Common myeloid progenitor, CD34-positive (primary cell): Measurements from ENCODE around the gene ZNF208. TPM values are rescaled to one million over a fixed set of nuclear protein-coding genes. Genes with fewer than 3 reads are reported as not detected.
A peak's percentile ranks its signal among the peaks of the same experiment; 100 is the strongest.
"Not testable (repeated sequence)": the region's sequence is repeated elsewhere in the genome, so short reads cannot be mapped to it uniquely, and the experiment has no call there.

ENCODE experiments used
- CTCF ChIA-PET: fragments of 350-600 bp; sonication (Branson Sonifier 250); formaldehyde crosslinking; loops from one replicate; lab custom pipeline; 2021; ENCODE audit warnings: antibody characterized with exemption; lab: Charles Lee
- POLR2A ChIA-PET: fragments of 350-600 bp; sonication (Branson Sonifier 250); formaldehyde crosslinking; loops from one replicate; lab custom pipeline; 2021; ENCODE audit warnings: antibody characterized with exemption; lab: Charles Lee
- DNase-seq, 3 donors: peaks; one replicate each; pipeline versions ENCODE4 v3.0.0 to v3.0.0-alpha.2; 2013
- H3K27ac ChIP-seq, 2 experiments: 1 replicate in 1 of 2; 2 replicates in 1 of 2; pipeline ENCODE4 v1.7.0; 2013; ENCODE audit warnings: inconsistent platforms in 2 of 2, low read length in 2 of 2, mild to moderate bottlenecking in 2 of 2, low read depth in 1 of 2, moderate library complexity in 1 of 2; ENCODE audit not compliant: severe bottlenecking in 2 of 2, insufficient read depth in 1 of 2, poor library complexity in 1 of 2
- H3K27me3 ChIP-seq, 5 experiments: replicated peaks in 2 of 5; 1 replicate in 3 of 5; 2 replicates in 2 of 5; pipeline versions ENCODE4 v1.6.1 to v1.7.0; 2013; ENCODE audit warnings: low read length in 4 of 5, mild to moderate bottlenecking in 2 of 5, moderate library complexity in 2 of 5, inconsistent platforms in 1 of 5; ENCODE audit not compliant: insufficient read depth in 5 of 5, control insufficient read depth in 4 of 5
- H3K36me3 ChIP-seq, 4 experiments: 1 replicate in 2 of 4; 2 replicates in 2 of 4; pipeline versions ENCODE4 v1.6.1 to v1.7.0; 2013; ENCODE audit warnings: low read length in 3 of 4, control low read depth in 1 of 4, mild to moderate bottlenecking in 1 of 4; ENCODE audit not compliant: control insufficient read depth in 4 of 4, insufficient read depth in 4 of 4
- H3K4me1 ChIP-seq, 4 experiments: 1 replicate in 3 of 4; 2 replicates in 1 of 4; pipeline versions ENCODE4 v1.6.1 to v1.7.1; 2013; ENCODE audit warnings: low read length in 3 of 4, mild to moderate bottlenecking in 3 of 4, control low read depth in 1 of 4, inconsistent platforms in 1 of 4, moderate library complexity in 1 of 4; ENCODE audit not compliant: control insufficient read depth in 4 of 4, insufficient read depth in 4 of 4; ENCODE audit errors: control extremely low read depth in 1 of 4
- H3K4me3 ChIP-seq, 7 experiments: 1 replicate in 4 of 7; 2 replicates in 3 of 7; pipeline versions ENCODE4 v1.5.1 to v1.7.0; 2013; ENCODE audit warnings: mild to moderate bottlenecking in 7 of 7, low read length in 6 of 7, moderate library complexity in 6 of 7, inconsistent platforms in 2 of 7, low read depth in 2 of 7, control low read depth in 1 of 7; ENCODE audit not compliant: insufficient read depth in 4 of 7, control insufficient read depth in 1 of 7; ENCODE audit errors: extremely low read depth in 1 of 7
- H3K9me3 ChIP-seq, 5 experiments: 1 replicate in 4 of 5; 2 replicates in 1 of 5; pipeline versions ENCODE4 v1.6.1 to v1.7.1; 2013; ENCODE audit warnings: low read length in 4 of 5, mild to moderate bottlenecking in 2 of 5, inconsistent platforms in 1 of 5, low read depth in 1 of 5, moderate library complexity in 1 of 5; ENCODE audit not compliant: control insufficient read depth in 4 of 5, insufficient read depth in 2 of 5; ENCODE audit errors: control extremely low read depth in 1 of 5
- WGBS: methylation state at CpG from one replicate; pipeline ENCODE4 v1.1.5; 2013; ENCODE audit not compliant: insufficient coverage; 5-methylcytosine and 5-hydroxymethylcytosine counted together
- polyA plus RNA-seq: library from polyadenylated mRNA; unstranded; fragments of 120-200 nt; gene quantifications from one replicate; pipeline ENCODE4 v1.2.1, GENCODE V29; 2013

The ZNF208 gene
- 3.6 TPM for polyA plus RNA-seq

GRCh38 chr19:22010437-22011143 lies at the start of gene ZNF208:
ZNF208 (minus strand) TSS chr19:22010943; CDS start chr19:22010794, 149 bp downstream.
- H3K4me3 ChIP-seq = peak within 1 kb of the TSS in 5 of 7 experiments; percentile 14 to 69 (median 52)
- H3K9me3 ChIP-seq, H3K36me3 ChIP-seq, POLR2A ChIA-PET, H3K27ac ChIP-seq, H3K27me3 ChIP-seq, H3K4me1 ChIP-seq: not testable (repeated sequence)
- CTCF ChIA-PET = interaction anchor here (1.2 kb wide), 1 partner anchor 17 kb away, joined by 3 read pairs; no protein-coding TSS in a partner anchor
- under 1% methylated on average over 16 of the region's 29 CpGs for WGBS
- DNase-seq = peak; percentile 6 to 64 (median 31)

GRCh38 chr19:22052644-22053013 lies 41.9 kb upstream of the ZNF208 start:
- H3K27ac ChIP-seq = peak overlapping the region; percentile 46 to 86
- no peaks in the 10 kb centered on the region for H3K27me3 ChIP-seq
- H3K36me3 ChIP-seq = peaks cover 0 to 17% (median under 1%) of the 10 kb centered on the region in 4 experiments
- H3K4me1 ChIP-seq = peaks cover 0 to 2% (median 0%) of the 10 kb centered on the region in 4 experiments
- POLR2A ChIA-PET = interaction anchor here (0.6 to 0.7 kb wide), 2 partner anchors 1065 to 1784 kb away, joined by 3 read pairs; no protein-coding TSS in a partner anchor
- DNase-seq = peak in 2 of 3 donors; percentile 29 to 57
- whole genome bisulfite sequencing = 0% methylated on average over 3 of the region's 20 CpGs
- H3K9me3 ChIP-seq = peaks cover 5 to 20% (median 12%) of the 10 kb centered on the region in 5 experiments
- H3K4me3 ChIP-seq = peak overlapping the region; percentile 73 to 97 (median 90)
- CTCF ChIA-PET = no interaction called here

GRCh38 chr19:22041151-22041550 lies 30.4 kb upstream of the ZNF208 start:
- CTCF ChIA-PET, H3K27ac ChIP-seq, H3K4me1 ChIP-seq, H3K4me3 ChIP-seq, DNase-seq, POLR2A ChIA-PET, H3K36me3 ChIP-seq, H3K27me3 ChIP-seq: not testable (repeated sequence)
- WGBS = 40% methylated on average over 1 of the region's 3 CpGs
- H3K9me3 ChIP-seq = peaks cover 1 to 15% (median 6%) of the 10 kb centered on the region in 5 experiments

DNA sequence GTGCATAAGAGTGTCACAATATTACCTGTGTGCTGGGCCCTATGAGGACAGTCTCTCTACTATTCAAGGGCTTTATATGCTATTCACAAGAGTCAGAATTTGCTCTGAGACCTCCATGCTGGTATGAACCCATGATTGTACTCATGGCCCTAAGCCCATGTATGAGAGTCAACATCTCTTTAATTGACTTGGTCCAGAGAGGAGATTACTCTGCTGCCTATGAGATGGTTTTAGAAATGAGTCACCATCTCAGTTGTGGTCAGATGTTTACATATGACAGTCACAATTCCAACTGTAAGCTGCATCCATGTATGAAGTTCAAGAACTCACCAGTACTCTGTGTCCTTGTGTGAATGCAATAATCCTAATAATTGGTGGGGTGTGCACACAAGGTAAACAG lies 19.9 kb upstream of the ZNF208 start:
- H3K9me3 ChIP-seq = peaks cover 2 to 21% (median 7%) of the 10 kb centered on the region in 5 experiments
- H3K27me3 ChIP-seq = no peaks in the 10 kb centered on the region
- H3K4me1 ChIP-seq = no peaks in the 10 kb centered on the region
- CTCF ChIA-PET = no interaction called here
- H3K27ac ChIP-seq = no peak overlapping the region
- no peak for DNase-seq
- no peaks in the 10 kb centered on the region for H3K36me3 ChIP-seq
- H3K4me3 ChIP-seq = no peak overlapping the region
- POLR2A ChIA-PET = no interaction called here

- H3K4me1 ChIP-seq = no peaks in the 10 kb centered on the region
- peaks cover 0 to 11% (median 7%) of the 10 kb centered on the region in 5 experiments for H3K9me3 ChIP-seq
- CTCF ChIA-PET = no interaction called here
- DNase-seq = no peak
- POLR2A ChIA-PET = no interaction called here
- no peak overlapping the region for H3K4me3 ChIP-seq
- H3K36me3 ChIP-seq = no peaks in the 10 kb centered on the region
- H3K27ac ChIP-seq = no peak overlapping the region
- H3K27me3 ChIP-seq = no peaks in the 10 kb centered on the region
Measured at GRCh38 chr19:22026687-22027086, 15.9 kb upstream of the ZNF208 start.

DNA sequence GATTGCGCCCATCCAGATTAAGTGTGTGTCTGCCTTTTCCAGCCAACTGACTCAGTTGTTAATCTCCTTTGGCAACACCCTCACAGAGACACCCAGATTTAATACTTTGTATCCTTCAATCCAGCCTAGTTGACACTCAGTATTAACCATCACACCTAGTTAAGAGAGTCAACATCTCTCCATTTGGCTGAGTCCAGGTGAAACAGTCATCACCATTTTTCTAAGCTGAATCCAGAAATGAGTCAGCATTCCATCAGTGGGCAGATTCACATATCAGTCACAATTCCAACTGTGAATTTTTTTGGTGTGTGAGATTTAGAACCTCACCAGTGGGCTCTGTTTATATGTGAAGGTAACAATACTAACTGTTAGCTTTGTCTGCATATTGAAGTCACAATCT lies 14.8 kb upstream of the ZNF208 start:
- POLR2A ChIA-PET = not testable (repeated sequence)

GRCh38 chr19:21970466-21970865 lies 40.3 kb downstream of the ZNF208 start:
- peaks cover 0 to 3% (median 0%) of the 10 kb centered on the region in 4 experiments for H3K36me3 ChIP-seq
- H3K4me1 ChIP-seq = no peaks in the 10 kb centered on the region
- H3K9me3 ChIP-seq = peaks cover 5 to 67% (median 27%) of the 10 kb centered on the region in 5 experiments
- DNase-seq = no peak
- no peak overlapping the region for H3K27ac ChIP-seq
- H3K27me3 ChIP-seq = no peaks in the 10 kb centered on the region
- POLR2A ChIA-PET = no interaction called here
- CTCF ChIA-PET = no interaction called here
- no peak overlapping the region for H3K4me3 ChIP-seq
- WGBS = no CpG with 5 or more reads among the region's 1 CpG

More for the DNA sequence above, 14.8 kb upstream of the ZNF208 start:
- H3K4me1 ChIP-seq, DNase-seq, H3K4me3 ChIP-seq, H3K27me3 ChIP-seq, H3K27ac ChIP-seq, H3K36me3 ChIP-seq, CTCF ChIA-PET: not testable (repeated sequence)
- 100% methylated on average over 1 of the region's 1 CpG for WGBS
- peaks cover 0 to 11% (median 9%) of the 10 kb centered on the region in 5 experiments for H3K9me3 ChIP-seq
